ENCODE results near the gene INSYN2B.

- TF ChIP-seq ZNF384 (IDR thresholded peaks at IDR 0.05), result no peak
- no peak for TF ChIP-seq BHLHE40 (IDR thresholded peaks at IDR 0.05; ENCODE audit: borderline replicate concordance)
- no peak for TF ChIP-seq NFRKB (IDR thresholded peaks at IDR 0.05)
- TF ChIP-seq CTBP1 (IDR thresholded peaks at IDR 0.05; ENCODE audit: borderline replicate concordance), result no peak
- no peak for TF ChIP-seq HDGF (IDR thresholded peaks at IDR 0.05; ENCODE audit: borderline replicate concordance)
- TF ChIP-seq SP1 (IDR thresholded peaks at IDR 0.05), result no peak
- TF ChIP-seq SUZ12 (IDR thresholded peaks at IDR 0.05), result no peak
- TF ChIP-seq FOXA1 (IDR thresholded peaks at IDR 0.05), result no peak
- TF ChIP-seq L3MBTL2 (conservative IDR thresholded peaks at IDR 0.05), result no peak
- TF ChIP-seq FOXK2 (IDR thresholded peaks at IDR 0.05), result no peak
- TF ChIP-seq FOXM1 (IDR thresholded peaks at IDR 0.05; ENCODE audit: borderline replicate concordance), result no peak
- no peak for TF ChIP-seq LEF1 (IDR thresholded peaks at IDR 0.05; ENCODE audit: borderline replicate concordance)
- no peak for TF ChIP-seq ARNT (IDR thresholded peaks at IDR 0.05)
These were observed 36.2 kb downstream of the INSYN2B start for GRCh38 chr5:169944115-169944514.
